Activated naive CD8-positive, alpha-beta T cell treated with anti-CD3 and anti-CD28 coated beads, Interleukin-2, amount 50 U/mL, for 24 hours (primary cell): Measurements from ENCODE around the gene SIRT5.

Source experiments
- ATAC-seq: fragments of 150-1000 bp; cut with Tn5 transposase; one replicate; pipeline ENCODE4 v1.10.0; 2021
- DNase-seq: peaks from one replicate; pipeline ENCODE4 v3.0.0; 2021
- H3K27ac Mint-ChIP-seq: one replicate; pipeline ENCODE4 v1.8.0; 2021; ENCODE audit warnings: mild to moderate bottlenecking, mixed read lengths
- H3K27me3 Mint-ChIP-seq: one replicate; pipeline ENCODE4 v1.8.0; 2021; ENCODE audit warnings: mixed read lengths
- H3K36me3 Mint-ChIP-seq: one replicate; pipeline ENCODE4 v1.8.0; 2021; ENCODE audit warnings: low read depth, mixed read lengths
- H3K4me1 Mint-ChIP-seq: one replicate; pipeline ENCODE4 v1.8.0; 2021; ENCODE audit warnings: mixed read lengths
- H3K4me3 Mint-ChIP-seq: one replicate; pipeline ENCODE4 v1.8.0; 2021; ENCODE audit warnings: mild to moderate bottlenecking, moderate library complexity, mixed read lengths
- H3K9me3 Mint-ChIP-seq: one replicate; pipeline ENCODE4 v1.8.0; 2021; ENCODE audit warnings: mixed read lengths

Gene SIRT5

GRCh38 chr6:13655700-13656099, 81.3 kb downstream of the SIRT5 start:
- H3K4me3 Mint-ChIP-seq, result no peak overlapping the region

GRCh38 chr6:13660273-13660672, 85.9 kb downstream of the SIRT5 start:
- Mint-ChIP-seq H3K27ac (no peak overlapping the region), H3K4me3 (no peak overlapping the region), H3K27me3 (no peaks in the 10 kb centered on the region), H3K36me3 (peaks cover 6% of the 10 kb centered on the region), H3K4me1 (peaks cover 62% of the 10 kb centered on the region), H3K9me3 (no peaks in the 10 kb centered on the region)
- no peak for ATAC-seq
- no peak for DNase-seq

More at GRCh38 chr6:13655700-13656099, 81.3 kb downstream of the SIRT5 start:
- H3K27me3 Mint-ChIP-seq, result no peaks in the 10 kb centered on the region
- no peak for DNase-seq
- H3K27ac Mint-ChIP-seq, result no peak overlapping the region
- no peaks in the 10 kb centered on the region for H3K9me3 Mint-ChIP-seq
- H3K36me3 Mint-ChIP-seq, result peaks cover 20% of the 10 kb centered on the region
- H3K4me1 Mint-ChIP-seq, result peaks cover 29% of the 10 kb centered on the region
- no peak for ATAC-seq

GRCh38 chr6:13660893-13661292, 86.5 kb downstream of the SIRT5 start:
- ATAC-seq (no peak), DNase-seq (no peak)
- Mint-ChIP-seq H3K4me1 (peaks cover 64% of the 10 kb centered on the region), H3K9me3 (no peaks in the 10 kb centered on the region), H3K27me3 (no peaks in the 10 kb centered on the region), H3K4me3 (no peak overlapping the region), H3K27ac (no peak overlapping the region), H3K36me3 (peaks cover 3% of the 10 kb centered on the region)

GRCh38 chr6:13661647-13662046, 87.2 kb downstream of the SIRT5 start:
- H3K4me3 Mint-ChIP-seq, result no peak overlapping the region
- ATAC-seq, result no peak
- H3K27ac Mint-ChIP-seq, result no peak overlapping the region

GRCh38 chr6:13662651-13663334, 88.4 kb downstream of the SIRT5 start:
- Mint-ChIP-seq H3K9me3 (no peaks in the 10 kb centered on the region), H3K4me1 (peaks cover 78% of the 10 kb centered on the region), H3K27me3 (no peaks in the 10 kb centered on the region), H3K27ac (no peak overlapping the region), H3K36me3 (peaks cover 1% of the 10 kb centered on the region), H3K4me3 (no peak overlapping the region)
- DNase-seq, result no peak
- ATAC-seq, result no peak

More at GRCh38 chr6:13661647-13662046, 87.2 kb downstream of the SIRT5 start:
- H3K36me3 Mint-ChIP-seq, result peaks cover 3% of the 10 kb centered on the region
- H3K9me3 Mint-ChIP-seq, result no peaks in the 10 kb centered on the region
- peaks cover 67% of the 10 kb centered on the region for H3K4me1 Mint-ChIP-seq
- no peak for DNase-seq
- H3K27me3 Mint-ChIP-seq, result no peaks in the 10 kb centered on the region

GRCh38 chr6:13663986-13664385, 89.6 kb downstream of the SIRT5 start:
- ATAC-seq (no peak), DNase-seq (no peak)
- H3K4me3 Mint-ChIP-seq, result no peak overlapping the region
- no peak overlapping the region for H3K27ac Mint-ChIP-seq
- H3K27me3 Mint-ChIP-seq, result no peaks in the 10 kb centered on the region
- peaks cover 90% of the 10 kb centered on the region for H3K4me1 Mint-ChIP-seq
- H3K36me3 Mint-ChIP-seq, result peaks cover 1% of the 10 kb centered on the region
- no peaks in the 10 kb centered on the region for H3K9me3 Mint-ChIP-seq
